SH-SY5Y (cell line): ENCODE measurements around the gene PSORS1C1.

Source experiments
- GATA2 ChIP-seq: IDR thresholded peaks from 2 replicates; pipeline ENCODE4 v1.6.1; 2011; ENCODE audit warnings: mild to moderate bottlenecking, low read depth, low read length
- GATA3 ChIP-seq: IDR thresholded peaks from 2 replicates; pipeline ENCODE4 v1.6.1; 2011; ENCODE audit warnings: low read depth, mild to moderate bottlenecking, low read length, moderate library complexity

PSORS1C1 gene

DNA sequence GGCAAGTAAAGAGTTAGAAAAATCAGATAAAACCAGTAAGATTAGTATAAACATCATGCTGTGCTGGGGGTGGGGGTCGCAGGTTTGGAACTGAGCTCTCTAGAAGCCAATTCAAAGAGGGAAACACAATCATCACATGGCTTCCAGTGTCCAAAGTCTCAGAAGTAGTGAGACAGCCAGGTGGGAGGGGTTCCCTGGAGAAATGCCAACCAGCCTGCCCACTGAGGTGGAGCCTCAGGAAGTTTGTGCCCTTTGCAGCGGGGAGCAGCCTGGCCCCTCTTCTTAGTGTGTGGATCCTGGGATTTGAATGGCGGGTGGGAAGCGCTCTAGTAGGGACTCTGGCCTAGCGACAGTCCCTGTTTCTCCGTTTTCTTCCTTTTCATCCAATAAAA, 23.6 kb upstream of the PSORS1C1 start:
- TF ChIP-seq GATA2 (no peak), GATA3 (no peak)

DNA sequence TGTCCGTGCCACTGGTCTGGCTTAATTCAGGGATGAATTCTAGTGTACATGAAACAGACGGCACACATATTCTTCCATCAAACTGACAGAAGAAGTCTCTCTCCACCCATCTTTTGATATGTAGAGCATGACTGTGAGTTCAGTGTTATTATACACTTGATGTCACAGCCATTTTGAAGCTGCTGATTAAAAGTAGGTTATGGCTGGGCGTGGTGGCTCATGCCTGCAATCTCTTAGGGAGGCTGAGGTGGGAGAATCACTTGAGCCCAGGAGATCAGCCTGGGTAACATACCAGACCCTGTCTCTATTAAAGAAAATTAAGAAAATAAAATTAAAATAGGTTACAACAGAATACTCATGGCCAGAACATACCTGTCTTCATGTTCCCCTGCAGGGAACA, 22.9 kb upstream of the PSORS1C1 start:
- no peak for TF ChIP-seq GATA3

DNA sequence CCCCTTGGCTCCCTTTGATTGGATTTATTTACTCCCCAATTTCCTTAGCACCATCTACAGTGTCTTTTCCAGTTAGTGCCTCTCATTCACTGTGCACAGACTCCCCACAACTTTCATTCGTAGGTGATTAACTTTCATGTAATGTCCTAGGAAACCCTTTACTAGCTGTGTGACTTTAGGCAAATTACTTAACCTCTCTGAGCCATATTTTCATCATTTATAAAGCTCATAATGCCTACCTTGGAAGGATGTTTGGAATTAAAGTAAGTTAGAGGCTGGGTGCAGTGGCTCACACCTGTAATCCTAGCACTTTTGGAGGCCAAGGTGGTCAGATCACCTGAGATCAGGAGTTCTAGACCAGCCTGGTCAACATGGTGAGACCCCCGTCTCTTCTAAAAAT, 22.4 kb upstream of the PSORS1C1 start:
- TF ChIP-seq GATA2: no peak
- TF ChIP-seq GATA3: no peak

DNA sequence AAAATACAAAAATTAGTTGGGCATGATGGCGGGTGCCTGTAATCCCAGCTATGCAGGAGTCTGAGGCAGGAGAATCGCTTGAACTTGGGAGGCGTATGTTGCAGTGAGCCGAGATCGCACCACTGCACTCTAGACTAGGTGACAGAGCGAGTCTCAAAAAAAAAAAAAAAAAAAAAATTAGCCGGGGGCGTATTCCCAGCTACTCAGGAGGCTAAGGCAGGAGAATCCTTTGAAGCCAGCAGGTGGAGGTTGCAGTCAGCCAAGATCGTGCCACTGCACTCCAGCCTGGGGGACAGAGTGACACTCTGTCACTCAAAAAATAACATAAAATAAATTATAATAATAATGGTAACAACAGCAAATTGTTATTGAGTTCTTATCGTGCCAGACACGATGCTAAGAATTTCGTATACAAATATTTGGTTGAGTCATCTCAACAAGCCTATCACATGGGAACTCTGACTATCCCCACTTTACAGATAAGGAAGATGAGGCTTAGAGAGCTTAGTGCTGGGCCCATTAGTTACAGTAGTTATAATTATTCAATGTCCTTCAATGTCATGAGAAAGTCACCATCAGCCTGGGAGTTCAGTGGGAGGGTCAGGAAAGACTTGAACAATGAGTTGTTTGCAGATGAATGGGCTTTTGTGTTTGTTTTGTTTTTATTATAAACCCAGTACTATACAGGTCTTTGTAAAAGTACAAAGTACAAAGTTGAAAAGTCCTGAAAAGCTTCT, 21.7 kb upstream of the PSORS1C1 start:
- TF ChIP-seq GATA2: no peak
- TF ChIP-seq GATA3: no peak

DNA sequence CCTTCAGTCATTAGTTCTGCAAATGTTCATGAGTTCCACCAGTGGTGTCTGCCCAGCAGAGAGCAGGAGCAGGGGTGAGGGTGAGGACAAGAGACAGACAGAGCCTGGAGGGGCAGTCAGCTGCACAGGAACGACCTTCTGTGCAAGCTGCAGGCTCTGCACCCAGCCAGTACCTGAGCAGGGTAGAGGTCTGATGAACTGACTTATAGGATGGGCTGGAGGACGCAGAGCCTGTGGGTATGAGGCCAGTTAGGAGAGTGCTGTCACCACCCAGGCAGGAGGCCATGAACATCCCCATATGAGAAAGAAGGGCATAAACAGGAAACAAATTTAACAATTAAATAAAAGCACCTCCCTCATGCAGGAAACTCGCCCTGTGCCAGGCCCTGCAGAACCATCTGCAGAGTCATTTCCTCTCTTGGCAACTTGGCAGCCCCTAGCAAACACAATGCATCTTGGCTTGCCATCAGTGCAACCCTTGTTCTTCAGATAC, 20.2 kb upstream of the PSORS1C1 start:
- no peak for TF ChIP-seq GATA3
- no peak for TF ChIP-seq GATA2

GRCh38 chr6:31096215-31096614, 18.4 kb upstream of the PSORS1C1 start:
- TF ChIP-seq GATA2: no peak
- TF ChIP-seq GATA3: no peak

DNA sequence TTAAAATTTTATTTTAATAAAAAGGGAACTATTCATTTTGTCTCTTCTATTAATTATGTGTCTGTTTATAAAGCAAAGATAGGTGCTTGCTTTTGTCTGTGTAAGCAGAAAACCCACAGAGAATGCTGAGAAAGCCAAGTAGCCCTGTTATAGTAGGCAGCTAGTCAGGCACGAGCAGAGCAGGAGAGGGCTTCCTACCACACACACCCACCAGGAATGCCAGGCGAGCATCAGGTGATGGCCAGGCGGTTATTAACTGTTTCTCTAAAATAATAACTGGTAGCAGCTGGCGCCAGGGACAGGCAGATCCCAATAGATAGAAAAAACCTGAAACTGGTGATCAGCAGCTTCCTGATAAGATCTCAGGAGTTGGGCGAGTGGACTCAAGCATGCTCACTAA, 17.9 kb upstream of the PSORS1C1 start:
- TF ChIP-seq GATA2 (no peak), GATA3 (no peak)

- TF ChIP-seq GATA3 (no peak), GATA2 (no peak)
These were observed 16.1 kb upstream of the PSORS1C1 start for GRCh38 chr6:31098449-31098938.

GRCh38 chr6:31103136-31103535, 11.5 kb upstream of the PSORS1C1 start:
- TF ChIP-seq GATA3: no peak

GRCh38 chr6:31107052-31107451, 7.5 kb upstream of the PSORS1C1 start:
- TF ChIP-seq GATA3: no peak
- TF ChIP-seq GATA2: no peak

GRCh38 chr6:31110825-31111582, 3.6 kb upstream of the PSORS1C1 start:
- TF ChIP-seq GATA3 (no peak), GATA2 (no peak)

GRCh38 chr6:31111712-31112111, 2.9 kb upstream of the PSORS1C1 start:
- no peak for TF ChIP-seq GATA2
- no peak for TF ChIP-seq GATA3

DNA sequence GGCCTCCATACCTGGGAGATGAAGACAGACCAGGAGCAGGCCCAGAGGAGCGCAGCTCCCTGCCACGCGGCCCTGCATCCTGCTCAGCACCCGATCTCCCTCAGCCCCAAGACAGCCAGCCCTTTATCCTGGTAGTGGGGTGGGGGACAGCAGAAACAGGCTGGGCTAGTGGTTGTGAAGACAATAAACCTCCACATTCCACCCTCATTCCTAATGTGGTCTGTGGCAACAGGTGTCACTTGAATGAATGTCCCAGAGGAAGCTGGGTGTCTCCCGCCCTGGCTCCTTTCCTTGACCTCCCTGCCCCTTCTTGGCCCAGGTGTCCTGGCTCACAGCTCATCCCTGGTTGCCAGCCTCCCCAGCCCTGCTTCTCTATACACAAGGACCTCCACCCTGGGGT, 2.1 kb upstream of the PSORS1C1 start, which contains the start of gene C6orf15:
TSS of gene C6orf15 (minus strand) at position 98 of the 400 bp plus-strand sequence. CDS start at position 78, 20 bp downstream.
- TF ChIP-seq GATA2: no peak
- no peak for TF ChIP-seq GATA3

DNA sequence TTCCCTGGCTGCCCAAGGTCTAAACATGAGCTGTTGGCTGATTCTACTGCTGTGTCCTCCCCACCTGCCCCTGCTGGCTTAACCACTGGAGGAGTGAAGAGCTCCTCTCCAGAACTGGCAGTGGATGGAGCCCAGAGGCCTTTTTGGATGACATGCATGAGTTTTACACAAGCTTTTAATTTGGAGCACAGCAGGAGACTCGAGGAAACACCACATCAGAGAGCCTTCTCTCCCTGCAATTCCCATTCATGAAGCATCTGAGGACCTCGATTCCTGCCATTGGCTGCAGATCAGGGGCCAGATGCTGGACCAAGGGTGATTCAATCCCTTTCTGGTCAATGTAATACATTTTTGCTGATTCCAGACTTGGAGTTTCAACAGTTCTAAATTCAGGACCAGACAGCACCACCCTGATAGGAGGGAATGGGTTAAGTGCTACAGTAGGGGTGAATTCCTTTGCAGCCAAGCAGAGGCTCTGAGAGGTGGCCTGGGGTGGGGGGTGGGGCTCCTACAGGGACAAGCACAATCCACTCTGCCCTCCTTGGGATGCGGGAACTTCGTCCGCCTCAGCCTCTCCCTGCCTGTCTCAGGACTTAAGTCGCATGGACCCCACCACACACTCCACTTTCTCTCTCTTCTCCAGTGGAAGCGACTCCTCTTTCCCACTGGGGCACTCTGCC, 599 bp upstream of the PSORS1C1 start:
- TF ChIP-seq GATA2: no peak
- no peak for TF ChIP-seq GATA3

GRCh38 chr6:31114970-31115849, 610 bp downstream of the PSORS1C1 start:
- TF ChIP-seq GATA2 (no peak), GATA3 (no peak)
